Epidermal melanocyte (primary cell): ENCODE measurements around the gene NFKBIE.
"Not testable (repeated sequence)": the region's sequence is repeated elsewhere in the genome, so short reads cannot be mapped to it uniquely, and the experiment has no call there.

Experiments used
- DNase-seq: peaks from one replicate; pipeline ENCODE4 v3.0.0; 2011; ENCODE audit warnings: low spot score; ENCODE audit not compliant: insufficient read length

Gene NFKBIE, protein sequence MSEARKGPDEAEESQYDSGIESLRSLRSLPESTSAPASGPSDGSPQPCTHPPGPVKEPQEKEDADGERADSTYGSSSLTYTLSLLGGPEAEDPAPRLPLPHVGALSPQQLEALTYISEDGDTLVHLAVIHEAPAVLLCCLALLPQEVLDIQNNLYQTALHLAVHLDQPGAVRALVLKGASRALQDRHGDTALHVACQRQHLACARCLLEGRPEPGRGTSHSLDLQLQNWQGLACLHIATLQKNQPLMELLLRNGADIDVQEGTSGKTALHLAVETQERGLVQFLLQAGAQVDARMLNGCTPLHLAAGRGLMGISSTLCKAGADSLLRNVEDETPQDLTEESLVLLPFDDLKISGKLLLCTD

DNA sequence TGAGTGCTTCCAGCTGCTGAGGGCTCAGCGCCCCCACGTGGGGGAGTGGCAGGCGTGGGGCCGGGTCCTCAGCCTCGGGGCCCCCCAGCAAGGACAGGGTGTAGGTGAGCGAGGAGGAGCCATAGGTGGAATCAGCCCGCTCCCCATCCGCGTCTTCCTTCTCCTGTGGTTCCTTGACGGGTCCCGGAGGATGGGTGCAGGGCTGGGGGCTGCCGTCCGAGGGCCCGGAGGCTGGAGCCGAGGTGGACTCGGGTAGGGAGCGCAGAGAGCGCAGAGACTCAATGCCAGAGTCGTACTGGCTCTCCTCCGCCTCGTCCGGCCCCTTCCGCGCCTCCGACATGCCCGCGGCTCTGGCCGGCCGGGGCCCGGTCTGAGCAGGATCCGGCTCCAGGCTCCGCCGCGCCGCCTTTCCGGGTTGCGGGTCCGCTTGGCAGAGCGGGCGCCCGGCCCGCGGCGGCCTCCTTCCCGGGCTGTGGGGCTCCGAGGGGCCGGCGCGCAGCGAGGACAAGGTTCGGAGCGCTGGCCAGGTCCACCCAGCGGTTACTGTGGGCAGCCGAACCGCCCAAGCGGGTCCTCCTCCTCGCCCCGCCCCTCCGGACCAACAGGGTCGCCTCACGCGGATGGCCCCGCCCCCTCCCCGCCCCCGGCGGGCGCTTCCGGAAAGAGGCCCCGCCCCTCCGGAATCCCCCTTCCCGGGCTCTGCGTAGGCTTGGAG, at the start of gene NFKBIE:
TSS of gene NFKBIE (minus strand) at position 545 of the 715 bp plus-strand sequence. CDS start at position 340, 205 bp downstream.
- peak; percentile 97 for DNase-seq

GRCh38 chr6:44314657-44315056, 49.3 kb upstream of the NFKBIE start:
- DNase-seq, result not testable (repeated sequence)

DNA sequence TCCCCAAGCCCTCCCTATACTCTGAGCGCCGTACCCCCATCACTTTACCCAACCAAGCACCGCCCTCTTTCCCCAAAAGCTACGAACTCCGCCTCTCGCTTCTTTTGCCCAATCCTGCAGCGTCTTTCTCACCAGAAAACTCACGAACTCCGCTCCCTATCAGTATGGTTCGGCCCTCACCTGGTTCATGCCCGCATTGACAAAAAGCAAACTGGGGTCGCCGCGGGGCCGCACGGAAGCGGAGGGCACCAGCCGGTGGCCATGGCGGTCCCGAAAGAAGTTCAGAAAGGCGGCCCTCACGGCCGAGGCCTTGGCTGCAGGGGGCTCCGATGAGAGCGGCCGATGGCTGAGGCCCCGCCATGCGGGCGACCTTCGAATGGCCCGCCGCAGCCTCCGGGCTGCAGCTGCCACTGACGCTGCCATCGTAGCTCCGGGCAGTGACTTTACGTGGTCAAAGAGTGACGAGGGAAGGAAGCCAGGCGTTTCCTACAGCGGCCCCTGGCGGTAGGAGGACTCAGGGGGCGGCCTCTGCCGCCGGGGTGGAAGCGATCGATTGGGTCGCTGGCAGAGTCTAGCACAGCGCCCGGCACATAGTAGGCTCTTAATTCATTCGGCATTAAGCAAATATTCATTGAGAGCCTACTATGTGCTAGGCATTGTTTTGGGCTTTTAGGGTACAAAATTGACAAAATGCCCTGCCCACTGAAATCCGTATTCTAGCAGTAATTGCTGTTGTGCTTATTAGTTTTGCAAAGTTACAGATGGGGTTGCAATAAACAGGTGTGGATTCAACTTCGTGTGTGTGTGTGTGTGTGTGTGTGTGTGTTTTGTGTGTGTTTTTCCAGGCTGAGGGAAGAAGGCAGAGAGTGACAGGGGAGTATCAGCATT, 47.8 kb upstream of the NFKBIE start, which contains the start of gene AARS2:
TSS of gene AARS2 (minus strand) at position 447 of the 888 bp plus-strand sequence. CDS start at position 423, 24 bp downstream.
- DNase-seq, result peak; percentile 80

DNA sequence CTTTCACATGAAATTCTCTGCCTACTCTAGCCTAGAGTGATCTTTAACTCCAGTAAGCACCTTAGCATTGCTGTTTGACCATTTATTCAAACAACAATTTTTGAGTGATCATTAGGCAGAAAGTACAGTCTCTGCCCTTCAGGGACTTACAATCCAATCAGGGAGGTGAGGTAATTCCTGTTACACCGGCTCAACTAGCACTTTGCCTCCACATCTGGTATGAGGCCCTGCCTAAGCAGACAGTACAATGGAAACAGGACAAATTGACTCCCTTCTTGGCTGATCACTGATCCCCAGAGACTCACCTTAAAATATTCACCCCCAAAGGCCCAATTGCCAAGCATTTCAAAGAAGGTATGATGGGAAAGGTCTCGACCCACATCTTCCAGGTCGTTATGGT, 46.4 kb upstream of the NFKBIE start:
- DNase-seq, result no peak

GRCh38 chr6:44311304-44311703, 46.0 kb upstream of the NFKBIE start:
- no peak for DNase-seq

- no peak for DNase-seq
Measured at GRCh38 chr6:44310241-44310640, 44.9 kb upstream of the NFKBIE start.

GRCh38 chr6:44309631-44310030, 44.3 kb upstream of the NFKBIE start:
- DNase-seq, result no peak

GRCh38 chr6:44309092-44309491, 43.7 kb upstream of the NFKBIE start:
- DNase-seq, result no peak

DNA sequence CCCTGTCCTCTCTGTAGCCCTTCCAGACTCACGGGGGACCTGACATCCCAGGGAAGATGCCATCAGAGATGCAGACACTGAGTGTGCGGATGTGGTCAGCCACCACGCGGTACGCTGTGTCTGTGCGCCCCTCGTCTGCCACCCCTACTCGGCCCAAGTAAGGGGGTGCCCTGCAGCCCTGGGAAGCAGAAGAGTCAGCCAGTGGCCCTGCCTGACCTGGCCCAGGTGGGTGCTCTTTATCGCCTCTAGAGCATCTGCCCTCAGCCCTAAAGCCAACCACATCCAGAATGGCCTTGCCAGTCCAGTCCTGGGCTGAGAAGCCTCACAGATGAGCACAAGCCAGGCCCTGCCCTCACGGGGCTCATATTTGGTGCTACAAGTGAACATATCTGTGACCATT, 41.9 kb upstream of the NFKBIE start:
- DNase-seq, result no peak

DNA sequence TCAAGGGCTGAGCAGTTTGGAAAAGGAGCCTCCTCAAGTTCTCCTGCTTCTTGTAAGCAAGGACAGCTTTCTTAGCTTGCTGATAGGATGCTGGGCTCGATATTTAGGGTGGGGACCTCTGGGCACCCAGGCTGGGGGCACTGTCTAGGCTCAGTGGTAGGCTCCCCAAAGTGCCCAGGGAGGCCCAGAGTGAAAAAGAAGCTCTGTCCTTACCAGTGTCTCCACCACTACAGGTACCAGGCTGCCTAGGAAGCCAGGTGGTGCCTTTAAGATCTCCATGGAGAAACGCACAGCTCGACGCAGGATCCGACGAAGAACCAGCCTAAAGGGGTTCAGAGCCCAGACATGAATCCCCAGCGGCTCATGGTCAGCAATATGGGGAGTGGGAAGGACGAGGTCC, 41.4 kb upstream of the NFKBIE start:
- no peak for DNase-seq

DNA sequence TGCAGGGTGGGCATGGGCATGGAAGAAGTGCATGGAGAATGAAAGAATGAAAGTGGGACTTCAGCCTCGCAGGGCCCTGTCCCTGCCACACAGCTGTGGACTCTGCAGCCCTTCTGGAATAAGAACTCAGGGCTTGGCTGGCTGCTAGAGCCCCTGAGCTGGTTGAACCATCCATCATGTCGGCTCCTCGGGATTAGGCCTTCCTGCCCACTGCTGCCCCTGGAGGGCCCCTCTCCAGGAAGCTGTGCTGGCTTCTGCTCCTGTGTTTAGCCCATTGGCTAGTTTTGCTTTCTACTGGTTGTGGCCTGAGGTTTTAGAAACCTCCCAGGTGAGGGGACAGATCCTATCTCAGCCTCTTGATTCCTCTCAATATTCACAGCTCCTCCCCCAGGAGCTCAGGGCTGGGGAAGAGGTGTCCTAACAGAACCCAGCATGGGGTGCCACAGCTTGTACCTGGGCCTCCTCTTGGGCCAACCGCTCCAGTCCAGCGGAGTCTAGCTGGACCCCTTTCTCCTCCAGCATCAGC, 39.9 kb upstream of the NFKBIE start:
- DNase-seq, result no peak

- no peak for DNase-seq
Measured at GRCh38 chr6:44304282-44305199, 39.2 kb upstream of the NFKBIE start.

DNA sequence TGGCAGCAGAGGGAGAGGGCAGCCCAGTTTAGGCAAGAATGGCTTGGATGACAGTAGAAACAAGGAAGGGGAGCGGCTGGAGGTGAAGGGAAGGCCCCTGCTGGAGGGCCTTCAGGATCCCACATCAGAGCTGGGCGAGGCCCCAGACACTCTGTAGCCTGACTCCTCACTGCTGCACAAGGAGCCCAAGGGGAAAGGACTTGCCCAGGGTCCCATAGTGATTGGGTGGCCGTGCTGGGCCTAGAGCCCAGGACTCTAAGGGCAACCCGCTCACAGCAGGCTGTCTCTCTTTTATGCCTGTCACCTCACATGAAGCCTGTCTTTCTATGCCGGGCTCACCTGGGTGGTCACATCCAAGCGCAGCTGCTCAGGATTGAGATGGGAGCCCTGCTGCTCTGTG, 38.5 kb upstream of the NFKBIE start:
- DNase-seq, result no peak

DNA sequence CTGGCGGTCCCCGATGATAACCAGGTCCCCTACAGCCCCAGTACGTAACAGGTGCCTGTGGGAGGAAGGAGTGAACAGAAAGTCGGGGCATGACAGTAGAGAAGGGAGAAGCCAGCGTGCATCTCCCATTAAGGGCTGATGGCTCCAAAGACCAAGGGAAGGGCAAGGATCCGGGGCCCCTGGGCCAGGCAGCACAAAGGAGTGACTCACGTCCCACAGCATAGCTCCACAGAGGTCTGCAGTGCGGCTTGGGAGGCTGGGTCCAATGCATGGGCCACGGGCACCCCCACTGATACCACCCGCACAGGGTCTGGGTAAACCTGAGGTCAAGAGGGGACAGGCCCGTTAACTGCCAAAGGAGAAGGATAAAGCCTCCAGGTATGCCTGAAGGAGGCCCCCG, 37.5 kb upstream of the NFKBIE start:
- DNase-seq, result no peak

- no peak for DNase-seq
Measured at GRCh38 chr6:44301782-44302564, 36.6 kb upstream of the NFKBIE start.

GRCh38 chr6:44301106-44301505, 35.8 kb upstream of the NFKBIE start:
- DNase-seq, result no peak

DNA sequence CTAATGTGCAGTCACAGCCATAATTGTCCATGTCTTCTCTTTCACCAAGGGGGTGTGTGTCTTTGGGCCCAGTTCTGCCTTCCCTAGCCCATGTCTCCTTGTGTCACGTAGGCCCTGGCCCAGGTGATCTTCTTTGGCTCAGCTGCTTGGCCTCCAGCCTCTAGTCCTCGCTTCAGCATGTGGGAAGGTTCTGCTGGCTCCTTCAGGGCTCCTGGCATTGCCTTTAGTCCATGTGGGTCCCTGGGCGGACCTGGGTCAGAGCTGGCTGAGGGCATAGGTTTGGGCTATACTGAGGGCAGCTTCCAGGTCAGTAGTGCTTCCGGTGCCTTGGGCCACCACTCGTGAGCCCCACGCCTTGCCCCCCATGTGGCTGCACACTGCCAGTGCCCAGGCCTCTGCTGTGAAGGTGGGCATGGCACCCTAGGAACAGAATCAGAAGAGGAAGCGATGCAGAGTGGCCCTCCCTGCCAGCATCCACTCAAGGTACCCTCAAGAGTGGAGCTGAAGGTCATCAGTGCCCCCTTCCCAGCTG, 35.0 kb upstream of the NFKBIE start:
- no peak for DNase-seq

DNA sequence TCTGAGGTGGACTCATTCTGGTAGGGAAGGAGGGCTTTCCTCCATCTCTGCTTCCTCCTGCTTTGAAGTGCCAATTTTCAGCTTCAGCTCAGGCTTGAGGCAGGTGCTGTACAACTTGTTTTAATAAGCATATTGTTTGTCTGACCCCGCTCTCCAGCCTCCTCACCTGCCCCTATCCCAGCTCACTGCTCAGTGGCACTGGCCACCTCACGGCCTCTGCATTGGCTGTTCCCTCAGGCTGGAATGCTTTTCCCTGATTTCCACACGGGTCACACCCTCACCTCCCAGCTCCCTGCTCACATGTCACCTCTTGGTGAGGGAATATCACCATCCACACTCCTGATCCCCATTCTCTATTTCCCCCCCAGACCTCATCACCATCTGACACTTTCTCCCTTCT, 33.5 kb upstream of the NFKBIE start:
- no peak for DNase-seq

DNA sequence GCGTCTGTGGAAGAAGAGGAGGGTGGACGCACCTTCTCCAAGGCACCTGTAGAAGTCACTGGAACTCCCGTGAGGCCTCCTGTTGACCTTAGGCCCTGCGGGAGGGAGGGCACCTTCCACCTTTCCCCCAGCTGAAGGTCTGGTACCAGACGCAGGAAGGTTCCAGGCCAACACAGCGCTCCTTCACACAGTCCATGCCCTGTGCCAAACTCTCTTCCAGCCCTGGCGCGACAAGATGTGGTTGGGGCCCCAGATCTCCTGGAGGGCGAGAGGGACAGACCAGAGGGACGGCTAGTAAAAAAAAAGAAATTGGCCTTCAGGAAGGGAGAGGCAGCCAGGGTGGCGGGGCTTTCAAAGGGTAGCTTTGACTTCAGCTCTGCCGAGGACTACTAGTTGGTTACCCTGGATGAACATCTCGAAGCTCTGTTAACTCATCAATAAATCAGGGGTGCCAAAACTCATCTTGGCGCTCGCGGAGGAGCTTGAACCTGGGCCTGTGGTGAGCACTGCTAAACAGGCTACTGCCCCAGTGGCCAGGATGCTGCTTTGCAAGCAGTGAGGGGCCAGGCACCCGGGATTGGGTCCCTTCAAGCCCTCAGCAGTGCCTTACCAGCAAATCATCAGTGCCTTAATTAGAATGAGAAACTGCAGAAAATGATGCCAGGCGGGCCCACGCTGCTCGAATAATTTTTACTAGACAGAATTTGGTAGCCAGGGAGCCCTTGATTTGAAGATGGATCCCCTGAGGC, 32.9 kb upstream of the NFKBIE start:
- DNase-seq, result no peak
